Right atrium auricular region (tissue), 2 donors: Measurements from ENCODE around the gene RAB40B. TPM values are rescaled to one million over a fixed set of nuclear protein-coding genes. Genes with fewer than 3 reads are reported as not detected.

ENCODE experiments used
- DNase-seq: peaks from one replicate; pipeline ENCODE4 v3.0.0-alpha.2; 2019; ENCODE audit warnings: low spot score
- H3K27ac ChIP-seq, 2 donors: fragments of 200-600 bp; sonication (generic); 1 replicate in 1 of 2; 2 replicates in 1 of 2; pipeline ENCODE4 v1.5.1; 2016 to 2019
- H3K27me3 ChIP-seq, 2 donors: fragments of 200-600 bp; sonication (generic); one replicate each; pipeline versions ENCODE4 v1.5.1 to v1.6.0; 2017 to 2019
- H3K36me3 ChIP-seq: fragments of 200-600 bp; sonication (generic); one replicate; pipeline ENCODE4 v1.5.1; 2016
- H3K4me1 ChIP-seq, 2 donors: fragments of 200-600 bp; sonication (generic); one replicate each; pipeline versions ENCODE4 v1.5.1 to v1.6.0; 2017 to 2019
- H3K4me3 ChIP-seq, 2 donors: fragments of 200-600 bp; sonication (generic); 1 replicate in 1 of 2; 2 replicates in 1 of 2; pipeline ENCODE4 v1.5.1; 2017 to 2019; ENCODE audit warnings: mild to moderate bottlenecking in 1 of 2, moderate library complexity in 1 of 2
- H3K9me3 ChIP-seq, 2 donors: fragments of 200-600 bp; sonication (generic); one replicate each; pipeline ENCODE4 v1.5.1; 2019
- CTCF ChIP-seq, 2 donors: fragments of 200-600 bp; sonication (generic); IDR thresholded peaks; one replicate each; pipeline ENCODE4 v1.5.1; 2019; ENCODE audit warnings: antibody characterized with exemption in 2 of 2
- total RNA-seq, 2 donors: library from RNA; depleted of rRNA; stranded (reverse); fragments of >200 nt; gene quantifications; one replicate each; pipeline ENCODE4 v1.1.0, GENCODE V29; 2016

The RAB40B gene
- total RNA-seq, 2 donors from 2014 or later = 10.2 to 20.8 TPM

GRCh38 chr17:82702231-82702927, 3.9 kb upstream of the RAB40B start:
- Histone ChIP-seq H3K4me3 (no peak overlapping the region), H3K27ac (no peak overlapping the region), H3K4me1 (peaks cover 0 to 14% of the 10 kb centered on the region in 2 donors), H3K27me3 (no peaks in the 10 kb centered on the region), H3K36me3 (no peaks in the 10 kb centered on the region), H3K9me3 (no peaks in the 10 kb centered on the region)
- no peak for TF ChIP-seq CTCF (IDR thresholded peaks at IDR 0.05)
- DNase-seq = no peak

- Histone ChIP-seq H3K4me3 (no peak overlapping the region), H3K4me1 (peaks cover 0 to 20% of the 10 kb centered on the region in 2 donors), H3K9me3 (peaks cover 3 to 5% of the 10 kb centered on the region in 2 donors), H3K27me3 (no peaks in the 10 kb centered on the region), H3K36me3 (no peaks in the 10 kb centered on the region), H3K27ac (no peak overlapping the region)
- no peak for DNase-seq
- TF ChIP-seq CTCF (IDR thresholded peaks at IDR 0.05) = no peak
Measured at GRCh38 chr17:82699551-82699950, 1.1 kb upstream of the RAB40B start.

GRCh38 chr17:82698974-82699442, 510 bp upstream of the RAB40B start:
- no peak for DNase-seq
- no peak for TF ChIP-seq CTCF (IDR thresholded peaks at IDR 0.05)
- peaks cover 0 to 20% of the 10 kb centered on the region in 2 donors for H3K4me1 ChIP-seq
- H3K9me3 ChIP-seq = peaks cover 3 to 10% of the 10 kb centered on the region in 2 donors
- H3K36me3 ChIP-seq = no peaks in the 10 kb centered on the region
- H3K4me3 ChIP-seq = peak overlapping the region; percentile 58 to 90
- no peaks in the 10 kb centered on the region for H3K27me3 ChIP-seq
- H3K27ac ChIP-seq = peak overlapping the region; percentile 20 to 41

GRCh38 chr17:82697808-82698064, 762 bp downstream of the RAB40B start:
- no peaks in the 10 kb centered on the region for H3K36me3 ChIP-seq
- peak overlapping the region; percentile 74 to 90 for H3K4me3 ChIP-seq
- peaks cover 3 to 10% of the 10 kb centered on the region in 2 donors for H3K9me3 ChIP-seq
- DNase-seq = no peak
- H3K4me1 ChIP-seq = peaks cover 0 to 20% of the 10 kb centered on the region in 2 donors
- TF ChIP-seq CTCF (IDR thresholded peaks at IDR 0.05) = no peak
- H3K27ac ChIP-seq = peak overlapping the region in 1 of 2 donors; percentile 66
- no peaks in the 10 kb centered on the region for H3K27me3 ChIP-seq

- no peak for DNase-seq
- H3K27ac ChIP-seq = peak overlapping the region in 1 of 2 donors; percentile 66
- no peaks in the 10 kb centered on the region for H3K27me3 ChIP-seq
- peaks cover 3 to 10% of the 10 kb centered on the region in 2 donors for H3K9me3 ChIP-seq
- H3K4me1 ChIP-seq = peaks cover 0 to 20% of the 10 kb centered on the region in 2 donors
- peak overlapping the region; percentile 74 to 90 for H3K4me3 ChIP-seq
- H3K36me3 ChIP-seq = no peaks in the 10 kb centered on the region
- TF ChIP-seq CTCF (IDR thresholded peaks at IDR 0.05) = no peak
Measured at GRCh38 chr17:82696916-82697807, 1.3 kb downstream of the RAB40B start.
